HepG2 (cell line): Measurements from ENCODE around the gene GADD45B. TPM values are rescaled to one million over a fixed set of nuclear protein-coding genes. Genes with fewer than 3 reads are reported as not detected.

Experiments
- ATAC-seq: fragments of 200-7000 bp; cut with Tn5 transposase; 3 replicates; pipeline ENCODE4 v1.9.1; 2020; ENCODE audit warnings: mild to moderate bottlenecking, moderate library complexity
- BruUV-seq: library from RNA; stranded (reverse); fragments of 400-500 nt; replicated peaks from 2 replicates; lab custom pipeline; 2021; lab: Mats Ljungman, UMichigan
- CTCF ChIA-PET: fragments of 300-600 bp; formaldehyde crosslinking; extraction: SDS; loops from one replicate; lab custom pipeline; 2021; ENCODE audit warnings: low total read pairs, inconsistent platforms, low intra/inter-chr PET ratio; lab: Yijun Ruan, JAX
- POLR2A ChIA-PET: fragments of 350-600 bp; sonication (Branson Sonifier 250); formaldehyde crosslinking; loops from one replicate; lab custom pipeline; 2020; ENCODE audit warnings: antibody characterized with exemption, inconsistent platforms; lab: Yijun Ruan, JAX
- DNase-seq: peaks from one replicate; pipeline ENCODE4 v3.0.0-alpha.2; 2015; ENCODE audit warnings: low spot score
- FAIRE-seq: peaks from 3 replicates; lab custom pipeline; 2011; peaks lifted over from hg19 to GRCh38; lab: Jason Lieb, UNC
- H2AFZ ChIP-seq: one replicate; pipeline ENCODE4 v1.6.1; 2011; ENCODE audit warnings: low read length, inconsistent platforms
- H3K27ac ChIP-seq: fragments of 300-600 bp; 3 replicates; pipeline ENCODE4 v1.8.0; 2011; ENCODE audit warnings: mixed run types, mild to moderate bottlenecking, mixed read lengths, low read length, inconsistent platforms; ENCODE audit not compliant: insufficient read depth; ENCODE audit errors: extremely low read length
- H3K27me3 ChIP-seq, 2 experiments: fragments of 200-600 bp in 1 of 2; 2 replicates in 1 of 2; 3 replicates in 1 of 2; pipeline versions ENCODE4 v1.6.0 to v1.8.0; 2011; ENCODE audit warnings: low read length in 2 of 2, mild to moderate bottlenecking in 2 of 2, moderate library complexity in 2 of 2, inconsistent platforms in 1 of 2; ENCODE audit not compliant: insufficient read depth in 2 of 2, control insufficient read depth in 1 of 2
- H3K36me3 ChIP-seq, 2 experiments: fragments of 200-600 bp in 1 of 2; replicated peaks in 1 of 2; 2 replicates in 1 of 2; 3 replicates in 1 of 2; pipeline versions ENCODE4 v1.5.1 to v1.8.0; 2011; ENCODE audit warnings: low read length in 2 of 2, inconsistent platforms in 1 of 2; ENCODE audit not compliant: insufficient read depth in 2 of 2, control insufficient read depth in 1 of 2
- H3K4me1 ChIP-seq: 2 replicates; pipeline ENCODE4 v1.5.1; 2012; ENCODE audit warnings: low read length, inconsistent platforms; ENCODE audit not compliant: insufficient read depth
- H3K4me2 ChIP-seq: 2 replicates; pipeline ENCODE4 v1.6.0; 2011; ENCODE audit warnings: low read depth, low read length, inconsistent platforms
- H3K4me3 ChIP-seq, 3 experiments: fragments of 200-600 bp in 1 of 3; sonication (generic), shearing (Covaris generic) in 1 of 3; replicated peaks in 1 of 3; 2 replicates each; pipeline ENCODE4 v1.5.1; 2011 to 2016; ENCODE audit warnings: low read length in 3 of 3, inconsistent platforms in 2 of 3, low read depth in 2 of 3, mild to moderate bottlenecking in 2 of 3, control low read depth in 1 of 3, mixed read lengths in 1 of 3; ENCODE audit not compliant: insufficient read depth in 1 of 3
- H3K79me2 ChIP-seq: one replicate; pipeline ENCODE4 v1.6.1; 2011; ENCODE audit warnings: low read length, inconsistent platforms; ENCODE audit not compliant: insufficient read depth
- H3K9ac ChIP-seq: 2 replicates; pipeline ENCODE4 v1.6.0; 2011; ENCODE audit warnings: mild to moderate bottlenecking, low read depth, low read length, inconsistent platforms; ENCODE audit not compliant: insufficient read depth
- H3K9me3 ChIP-seq: 2 replicates; pipeline ENCODE4 v1.5.1; 2012; ENCODE audit warnings: mild to moderate bottlenecking, low read length
- H4K20me1 ChIP-seq: 2 replicates; pipeline ENCODE4 v1.6.0; 2011; ENCODE audit warnings: inconsistent platforms, mild to moderate bottlenecking, low read length, moderate library complexity; ENCODE audit not compliant: insufficient read depth
- ZMYM3 ChIP-seq: sonication (generic); formaldehyde crosslinking; IDR thresholded peaks from 2 replicates; pipeline ENCODE4 v1.5.1; 2020; ENCODE audit warnings: mild to moderate bottlenecking, missing genetic modification reagents
- ZNF770 ChIP-seq: sonication (generic); formaldehyde crosslinking; IDR thresholded peaks from 2 replicates; pipeline ENCODE4 v1.5.0; 2020; ENCODE audit warnings: mild to moderate bottlenecking, missing genetic modification reagents
- WGBS: methylation state at CpG from one replicate; pipeline ENCODE4 v1.1.6; 2017; ENCODE audit warnings: low lambda C conversion rate; 5-methylcytosine and 5-hydroxymethylcytosine counted together
- in situ Hi-C: cut with HindIII; loops from 2 replicates; pipeline ENCODE4 v1.10.0; 2017; ENCODE audit warnings: low pct_unique_long_range_greater_than_20kb; ENCODE audit not compliant: extremely low pct_ligation_motif_present
- intact Hi-C: fragments of 100-400 bp; cut with micrococcal nuclease; formaldehyde crosslinking; loops from one replicate; pipeline ENCODE4 v1.10.0; 2022; ENCODE audit not compliant: unreplicated experiment
- polyA plus RNA-seq, 8 experiments: library from polyadenylated mRNA; depleted of rRNA in 3 of 8; stranded (reverse) in 7 of 8; unstranded in 1 of 8; fragments of >200 nt; fragmentation: Illumina TruSeq in 4 of 8; extraction: Trizol in 4 of 8; gene quantifications; 2 replicates each; pipeline versions ENCODE4 v1.2.1 to v1.2.3, GENCODE V29; 2011 to 2016; ENCODE audit warnings: low read depth in 4 of 8, missing spikeins in 1 of 8, mixed read lengths in 1 of 8; ENCODE audit not compliant: insufficient read depth in 1 of 8
- total RNA-seq, 5 experiments: library from RNA; depleted of rRNA; stranded (reverse); fragments of >200 nt; fragmentation: Illumina TruSeq; extraction: Trizol; gene quantifications; 2 replicates each; pipeline ENCODE4 v1.2.3, GENCODE V29; 2016; ENCODE audit warnings: low read depth in 1 of 5
- TF ChIP-seq, protein P1 (sequence below): sonication (generic); formaldehyde crosslinking; IDR thresholded peaks from 2 replicates; pipeline ENCODE4 v1.4.0; 2020; ENCODE audit warnings: missing genetic modification reagents

GADD45B gene
- total and polyA plus RNA-seq, 2 of the 13 experiments (the other 11 are each of a cell fraction or from before 2014, with no cell fraction given): 4.6 to 34.1 TPM

DNA sequence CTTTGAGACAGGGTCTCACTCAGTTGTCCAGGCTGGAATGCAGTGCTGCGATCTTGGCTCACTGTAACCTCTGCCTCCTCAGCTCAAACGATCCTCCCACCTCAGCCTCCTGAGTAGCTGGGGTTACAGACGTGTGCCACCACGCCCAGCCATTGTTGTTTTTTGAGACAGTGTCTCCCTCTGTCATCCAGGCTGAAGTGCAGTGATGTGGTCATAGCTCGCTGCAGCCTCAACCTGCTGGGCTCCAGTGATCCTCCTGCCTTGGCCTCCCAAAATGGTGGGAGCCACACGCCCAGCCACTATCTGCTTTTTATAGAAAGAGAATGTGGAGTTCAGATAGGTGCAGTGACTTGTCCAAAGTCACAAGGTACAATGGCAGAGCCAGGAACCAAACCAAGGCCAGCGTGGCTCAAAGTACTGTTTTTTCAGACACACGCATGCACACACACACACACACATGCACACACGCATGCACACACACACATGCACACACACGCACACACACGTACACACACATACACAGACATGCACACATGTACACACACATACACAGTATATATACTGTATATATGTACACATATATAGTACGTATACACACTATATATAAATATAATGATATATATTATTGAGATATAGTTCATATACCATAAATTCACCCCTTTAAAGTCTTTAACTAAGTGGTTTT is 6.6 kb downstream of the GADD45B start:
- in situ Hi-C loops (no loop called here), intact Hi-C loops (no loop called here)
- DNase-seq: no peak
- Histone ChIP-seq H3K27ac (no peak overlapping the region), H3K9ac (no peak overlapping the region), H4K20me1 (peaks cover 12% of the 10 kb centered on the region; the same call in 1 of the 2 replicates), H3K4me2 (no peak overlapping the region), H2AFZ (no peak overlapping the region)
- 47% methylated on average over 12 of the region's 12 CpGs for WGBS
- TF ChIP-seq ZMYM3 (CRISPR knock-in tag): peak; percentile 35; the same call in 1 of the 2 replicates
- peak; percentile 86 for TF ChIP-seq ZNF770
- TF ChIP-seq, protein P1, sequence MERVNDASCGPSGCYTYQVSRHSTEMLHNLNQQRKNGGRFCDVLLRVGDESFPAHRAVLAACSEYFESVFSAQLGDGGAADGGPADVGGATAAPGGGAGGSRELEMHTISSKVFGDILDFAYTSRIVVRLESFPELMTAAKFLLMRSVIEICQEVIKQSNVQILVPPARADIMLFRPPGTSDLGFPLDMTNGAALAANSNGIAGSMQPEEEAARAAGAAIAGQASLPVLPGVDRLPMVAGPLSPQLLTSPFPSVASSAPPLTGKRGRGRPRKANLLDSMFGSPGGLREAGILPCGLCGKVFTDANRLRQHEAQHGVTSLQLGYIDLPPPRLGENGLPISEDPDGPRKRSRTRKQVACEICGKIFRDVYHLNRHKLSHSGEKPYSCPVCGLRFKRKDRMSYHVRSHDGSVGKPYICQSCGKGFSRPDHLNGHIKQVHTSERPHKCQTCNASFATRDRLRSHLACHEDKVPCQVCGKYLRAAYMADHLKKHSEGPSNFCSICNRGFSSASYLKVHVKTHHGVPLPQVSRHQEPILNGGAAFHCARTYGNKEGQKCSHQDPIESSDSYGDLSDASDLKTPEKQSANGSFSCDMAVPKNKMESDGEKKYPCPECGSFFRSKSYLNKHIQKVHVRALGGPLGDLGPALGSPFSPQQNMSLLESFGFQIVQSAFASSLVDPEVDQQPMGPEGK (CRISPR knock-in tag): no peak
- TF ChIP-seq, all 625 proteins: peak for 2
- no peaks in the 10 kb centered on the region for H3K79me2 ChIP-seq
- CTCF ChIA-PET: no interaction called here
- no peaks in the 10 kb centered on the region for H3K9me3 ChIP-seq
- H3K36me3 ChIP-seq: no peaks in the 10 kb centered on the region; a peak in 1 of 5 replicates
- H3K4me1 ChIP-seq: peaks cover 19% of the 10 kb centered on the region
- H3K4me3 ChIP-seq: no peak overlapping the region
- H3K27me3 ChIP-seq: peaks cover 0 to 11% of the 10 kb centered on the region in 2 experiments; a peak in 3 of 5 replicates
- FAIRE-seq: no peak
- BruUV-seq: no TSS peak
- POLR2A ChIA-PET: no interaction called here
- no peak for ATAC-seq
